ENCODE measurements around the gene RPS6KL1. TPM values are rescaled to one million over a fixed set of nuclear protein-coding genes. Genes with fewer than 3 reads are reported as not detected.

The RPS6KL1 gene
- total and polyA plus RNA-seq, 2 experiments from 2014 or later = 0.23 to 1.4 TPM

DNA sequence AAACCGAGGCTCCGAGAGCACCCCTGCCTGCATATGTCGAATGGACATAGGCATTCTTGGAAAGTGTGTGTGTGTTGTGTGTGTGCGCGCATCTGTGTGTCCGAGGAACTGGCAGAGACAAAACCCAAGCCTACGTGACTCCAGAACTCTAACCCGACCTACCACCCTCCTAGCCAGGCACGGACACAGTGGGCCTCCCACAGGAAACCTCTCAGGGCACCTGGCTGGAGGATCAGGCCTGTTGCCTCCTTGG, 32.9 kb upstream of the RPS6KL1 start:
- no peaks in the 10 kb centered on the region for H3K79me2 ChIP-seq (ENCODE audit: insufficient read depth)
- H3K27ac ChIP-seq = no peak overlapping the region
- H4K20me1 ChIP-seq (ENCODE audit: insufficient read depth) = no peaks in the 10 kb centered on the region
- TF ChIP-seq EZH2phosphoT487 (IDR thresholded peaks at IDR 0.05; ENCODE audit: insufficient read depth, low read depth) = no peak
- 92 to 93% methylated on average over 9 of the region's 9 CpGs for WGBS, 2 experiments (ENCODE audit: low coverage in 1 of 2, low lambda C conversion rate in 2 of 2, missing lambda C conversion rate in 2 of 2)
- no peak overlapping the region for H3K4me3 ChIP-seq
- no peaks in the 10 kb centered on the region for H3K9me2 ChIP-seq (ENCODE audit: insufficient read depth)
- H3K9ac ChIP-seq = peak overlapping the region; percentile 27
- H3K4me1 ChIP-seq (ENCODE audit: insufficient read depth) = no peaks in the 10 kb centered on the region
- in situ Hi-C loops (cut with MboI) = no loop called here
- H3K4me2 ChIP-seq (ENCODE audit: unreplicated experiment) = no peak overlapping the region
- peak overlapping the region; percentile 73; the same call in 1 of the 2 replicates for H2AFZ ChIP-seq
- DNase-seq = no peak
- H3K9me3 ChIP-seq (ENCODE audit: low read depth) = no peaks in the 10 kb centered on the region
- H3K36me3 ChIP-seq (ENCODE audit: low read depth) = no peaks in the 10 kb centered on the region
- H3K27me3 ChIP-seq (replicated peaks; ENCODE audit: insufficient read depth) = no peaks in the 10 kb centered on the region
- H3F3A ChIP-seq (ENCODE audit: insufficient read depth) = no peaks in the 10 kb centered on the region

DNA sequence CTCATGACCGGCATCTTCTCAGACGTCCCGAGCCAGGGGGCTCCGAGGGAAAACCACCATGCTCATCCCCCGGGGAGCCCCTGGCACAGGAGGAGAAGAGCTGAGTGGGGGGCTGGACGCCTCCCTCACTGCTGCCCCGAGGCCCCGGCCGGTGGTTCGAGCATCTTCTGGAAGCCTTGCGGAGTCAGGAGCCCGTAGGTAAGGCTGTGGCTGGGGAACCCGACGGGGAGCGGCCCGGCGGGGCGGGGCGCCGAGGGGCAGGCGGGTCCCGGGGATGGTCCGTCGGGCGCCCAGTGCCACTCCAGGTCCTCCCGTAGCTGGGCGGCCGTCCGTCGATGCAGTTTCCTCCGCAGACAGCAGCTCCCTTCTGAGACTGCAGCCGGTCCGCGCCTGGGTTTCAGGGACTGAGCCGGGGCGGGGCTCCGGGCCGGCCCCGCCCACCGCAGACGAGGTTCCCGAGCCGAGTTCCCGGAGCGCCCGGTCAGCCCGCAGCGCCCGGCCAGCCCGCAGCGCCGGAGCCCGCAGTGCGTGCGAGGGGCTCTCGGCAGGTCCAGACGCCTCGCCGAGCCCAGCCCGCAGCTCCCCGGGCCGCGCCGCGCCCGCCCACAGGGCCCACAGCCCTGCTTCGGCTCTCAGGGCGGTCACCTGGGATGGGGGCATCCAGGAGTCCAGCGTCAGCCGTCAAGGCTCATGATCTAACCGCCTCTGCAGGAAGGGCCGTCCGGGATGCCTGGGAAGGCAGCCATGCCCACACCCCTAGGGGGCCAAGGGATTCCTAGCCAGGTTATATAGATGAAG, 32.4 kb upstream of the RPS6KL1 start, which contains the start of gene PGF:
Gene PGF, minus strand, starts transcription at position 369 of the 798 bp plus-strand sequence. Its CDS starts 355 bp downstream, at position 14.
- Histone ChIP-seq H3K4me3 (peak within 1 kb of the TSS; percentile 61), H3F3A (ENCODE audit: insufficient read depth) (no peaks in the 10 kb centered on the region), H3K27me3 (replicated peaks; ENCODE audit: insufficient read depth) (no peaks in the 10 kb centered on the region), H3K27ac (no peak within 1 kb of the TSS), H3K9ac (peak within 1 kb of the TSS; percentile 27), H3K4me2 (ENCODE audit: unreplicated experiment) (peak within 1 kb of the TSS; percentile 30), H3K9me3 (ENCODE audit: low read depth) (no peaks in the 10 kb centered on the region), H3K9me2 (ENCODE audit: insufficient read depth) (no peaks in the 10 kb centered on the region), H3K79me2 (ENCODE audit: insufficient read depth) (no peaks in the 10 kb centered on the region), H3K36me3 (ENCODE audit: low read depth) (no peaks in the 10 kb centered on the region), H2AFZ (peak within 1 kb of the TSS; percentile 73), H3K4me1 (ENCODE audit: insufficient read depth) (no peaks in the 10 kb centered on the region), H4K20me1 (ENCODE audit: insufficient read depth) (no peaks in the 10 kb centered on the region)
- no peak for TF ChIP-seq EZH2phosphoT487 (IDR thresholded peaks at IDR 0.05; ENCODE audit: insufficient read depth, low read depth)
- TF ChIP-seq EZH2 (IDR thresholded peaks at IDR 0.05; ENCODE audit: insufficient read depth, poor library complexity, severe bottlenecking) = no peak
- WGBS, 2 experiments (ENCODE audit: low coverage in 1 of 2, low lambda C conversion rate in 2 of 2, missing lambda C conversion rate in 2 of 2) = 4 to 12% methylated on average over 21 to 73 of the region's 73 CpGs
- peak; percentile 76 for DNase-seq
- in situ Hi-C loops (cut with MboI) = no loop called here

DNA sequence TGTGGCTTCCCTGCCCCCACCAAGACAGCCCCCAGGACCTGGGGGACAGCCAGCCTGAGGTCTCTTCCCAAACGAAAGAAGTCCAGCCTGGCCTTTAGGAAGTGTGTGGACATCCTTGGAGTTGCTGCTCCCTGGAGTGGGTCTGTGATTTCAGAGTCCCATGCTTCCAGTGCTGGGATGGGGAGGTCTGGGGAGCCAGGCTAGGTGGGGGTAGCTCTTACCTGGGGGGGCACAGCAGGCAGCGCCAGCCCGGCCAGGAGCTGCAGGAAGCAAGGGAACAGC, 31.8 kb upstream of the RPS6KL1 start:
- H3F3A ChIP-seq (ENCODE audit: insufficient read depth) = no peaks in the 10 kb centered on the region
- peak overlapping the region; percentile 30 for H3K4me2 ChIP-seq (ENCODE audit: unreplicated experiment)
- H3K27me3 ChIP-seq (replicated peaks; ENCODE audit: insufficient read depth) = no peaks in the 10 kb centered on the region
- TF ChIP-seq EZH2 (IDR thresholded peaks at IDR 0.05; ENCODE audit: insufficient read depth, poor library complexity, severe bottlenecking) = no peak
- peak overlapping the region; percentile 73 for H2AFZ ChIP-seq
- H3K79me2 ChIP-seq (ENCODE audit: insufficient read depth) = no peaks in the 10 kb centered on the region
- in situ Hi-C loops (cut with MboI) = no loop called here
- H3K4me1 ChIP-seq (ENCODE audit: insufficient read depth) = no peaks in the 10 kb centered on the region
- no peaks in the 10 kb centered on the region for H3K36me3 ChIP-seq (ENCODE audit: low read depth)
- no peak for DNase-seq
- H3K9me2 ChIP-seq (ENCODE audit: insufficient read depth) = no peaks in the 10 kb centered on the region
- no peaks in the 10 kb centered on the region for H4K20me1 ChIP-seq (ENCODE audit: insufficient read depth)
- no peaks in the 10 kb centered on the region for H3K9me3 ChIP-seq (ENCODE audit: low read depth)
- H3K27ac ChIP-seq = no peak overlapping the region
- H3K4me3 ChIP-seq = peak overlapping the region; percentile 61
- peak overlapping the region; percentile 27 for H3K9ac ChIP-seq
- WGBS, 2 experiments (ENCODE audit: low coverage in 1 of 2, low lambda C conversion rate in 2 of 2, missing lambda C conversion rate in 2 of 2) = 0% methylated on average over 3 of the region's 3 CpGs

DNA sequence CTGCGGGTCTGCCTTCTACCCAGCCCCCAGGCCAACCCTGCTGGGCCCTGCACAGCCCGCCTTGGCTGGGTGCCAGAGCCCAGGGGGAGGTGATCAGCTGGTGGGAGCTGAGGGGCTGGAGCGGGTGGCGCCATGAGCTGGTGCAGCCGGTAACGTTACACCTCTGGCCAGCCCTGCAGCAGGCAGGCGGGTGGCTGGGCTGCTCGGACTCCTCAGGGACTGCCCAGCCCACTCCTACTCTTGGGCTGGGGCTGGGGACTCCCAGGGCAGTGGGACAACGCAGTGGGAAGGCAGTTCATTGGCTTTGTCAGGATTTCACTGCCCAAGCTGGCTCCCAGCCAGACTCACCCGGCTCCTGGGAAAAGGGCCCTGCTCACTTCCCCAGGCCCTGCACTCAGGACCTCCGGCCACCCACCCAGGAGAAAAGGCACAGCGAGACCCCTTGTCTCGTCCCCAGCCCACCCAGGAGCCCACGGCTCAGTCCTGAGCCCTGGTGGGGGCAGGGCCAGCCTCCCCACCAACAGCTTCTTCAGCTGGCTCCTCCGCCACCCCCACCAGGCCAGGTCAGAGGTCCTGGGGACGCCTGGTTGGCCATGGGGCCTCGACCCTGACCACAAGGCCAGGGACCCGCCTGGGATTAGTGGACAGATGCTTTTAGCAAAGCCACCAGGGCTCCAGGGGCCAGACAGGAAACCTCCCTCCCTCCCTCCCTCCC, 31.3 kb upstream of the RPS6KL1 start:
- TF ChIP-seq EZH2phosphoT487 (IDR thresholded peaks at IDR 0.05; ENCODE audit: insufficient read depth, low read depth) (no peak), EZH2 (IDR thresholded peaks at IDR 0.05; ENCODE audit: insufficient read depth, poor library complexity, severe bottlenecking) (no peak)
- Histone ChIP-seq H3K79me2 (ENCODE audit: insufficient read depth) (no peaks in the 10 kb centered on the region), H3K9me3 (ENCODE audit: low read depth) (no peaks in the 10 kb centered on the region), H3K36me3 (ENCODE audit: low read depth) (no peaks in the 10 kb centered on the region), H3F3A (ENCODE audit: insufficient read depth) (no peaks in the 10 kb centered on the region), H3K27ac (no peak overlapping the region), H4K20me1 (ENCODE audit: insufficient read depth) (no peaks in the 10 kb centered on the region), H3K4me3 (no peak overlapping the region), H3K27me3 (replicated peaks; ENCODE audit: insufficient read depth) (no peaks in the 10 kb centered on the region), H3K9me2 (ENCODE audit: insufficient read depth) (no peaks in the 10 kb centered on the region), H3K4me1 (ENCODE audit: insufficient read depth) (no peaks in the 10 kb centered on the region), H2AFZ (no peak overlapping the region), H3K9ac (no peak overlapping the region), H3K4me2 (ENCODE audit: unreplicated experiment) (no peak overlapping the region)
- WGBS, 2 experiments (ENCODE audit: low coverage in 1 of 2, low lambda C conversion rate in 2 of 2, missing lambda C conversion rate in 2 of 2) = 48 to 49% methylated on average over 14 to 15 of the region's 18 CpGs
- in situ Hi-C loops (cut with MboI) = no loop called here
- no peak for DNase-seq
